ENCODE measurements around the gene GBE1.

Gene GBE1

DNA sequence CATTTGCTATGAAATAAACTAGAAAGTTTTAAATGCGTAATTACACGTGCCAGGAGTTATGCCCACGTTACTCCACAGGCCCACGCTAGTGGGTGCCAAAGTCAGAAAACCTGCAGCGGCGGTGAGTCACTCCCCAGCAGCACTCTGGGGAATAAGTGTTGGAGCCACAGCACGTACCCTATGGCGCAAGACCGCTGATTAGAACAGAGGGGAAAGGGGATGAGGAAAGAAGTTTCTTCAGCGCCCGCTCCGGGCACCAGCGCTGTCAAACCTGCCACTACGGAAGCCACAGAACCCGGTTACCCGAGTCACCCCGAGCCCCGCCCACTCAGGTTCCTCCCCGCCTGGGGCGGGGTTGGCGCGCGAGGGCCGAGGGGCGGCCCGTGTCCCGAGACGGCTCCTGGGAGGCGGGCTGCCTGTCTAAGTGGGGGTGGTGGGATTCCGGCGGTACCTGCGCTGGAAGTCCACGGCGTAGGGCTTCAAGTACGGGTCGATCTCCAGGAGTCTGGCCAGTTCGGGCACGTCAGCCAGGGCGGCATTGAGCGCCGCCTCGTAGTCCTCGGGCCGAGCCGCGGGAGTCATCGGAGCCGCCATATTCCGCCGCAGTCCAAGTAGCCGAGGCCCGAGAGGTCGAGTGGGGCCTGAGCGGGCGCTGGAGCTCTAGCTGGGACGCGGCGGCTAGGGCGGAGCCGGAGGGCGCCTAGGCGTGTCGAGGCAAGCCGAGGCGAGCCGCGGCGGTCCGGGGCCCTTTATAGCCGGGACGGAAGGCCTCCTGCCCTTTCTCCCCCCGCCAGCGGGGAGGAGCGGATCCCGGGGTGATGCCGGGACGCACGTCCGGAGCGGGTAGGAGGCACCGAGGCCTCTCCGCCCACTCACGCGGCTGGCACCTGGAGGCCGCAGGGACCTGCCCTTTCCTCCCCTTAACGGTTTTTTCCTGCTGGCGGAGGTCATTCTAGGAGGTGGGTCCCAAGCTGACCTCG lies at the start of gene GBE1:
TSS of gene GBE1 (minus strand) at position 722 of the 980 bp plus-strand sequence. CDS start at position 594, 128 bp downstream.
- Histone ChIP-seq H3K36me3 (ENCODE audit: insufficient read depth, insufficient read length, low read length) (no peaks in the 10 kb centered on the region), H3K27me3 (ENCODE audit: insufficient read depth, insufficient read length) (no peaks in the 10 kb centered on the region), H3K9ac (ENCODE audit: insufficient read length, low read depth) (peak within 1 kb of the TSS; percentile 95), H3K4me3 (ENCODE audit: insufficient read length, low read depth) (peak within 1 kb of the TSS; percentile 66), H3K4me1 (ENCODE audit: insufficient read depth, insufficient read length) (no peaks in the 10 kb centered on the region), H3K9me3 (ENCODE audit: insufficient read depth, low read length) (no peaks in the 10 kb centered on the region)
- peak; percentile 70 for DNase-seq (ENCODE audit: low read depth, low spot score)
- TF ChIP-seq YY1 (IDR thresholded peaks at IDR 0.05; ENCODE audit: insufficient read depth, insufficient read length): peak; percentile 65
- TF ChIP-seq SUZ12 (IDR thresholded peaks at IDR 0.05; ENCODE audit: extremely low read depth, insufficient read depth, insufficient read length): no peak
- no peak for TF ChIP-seq ZNF274 (IDR thresholded peaks at IDR 0.05; ENCODE audit: low read depth, low read length)

DNA sequence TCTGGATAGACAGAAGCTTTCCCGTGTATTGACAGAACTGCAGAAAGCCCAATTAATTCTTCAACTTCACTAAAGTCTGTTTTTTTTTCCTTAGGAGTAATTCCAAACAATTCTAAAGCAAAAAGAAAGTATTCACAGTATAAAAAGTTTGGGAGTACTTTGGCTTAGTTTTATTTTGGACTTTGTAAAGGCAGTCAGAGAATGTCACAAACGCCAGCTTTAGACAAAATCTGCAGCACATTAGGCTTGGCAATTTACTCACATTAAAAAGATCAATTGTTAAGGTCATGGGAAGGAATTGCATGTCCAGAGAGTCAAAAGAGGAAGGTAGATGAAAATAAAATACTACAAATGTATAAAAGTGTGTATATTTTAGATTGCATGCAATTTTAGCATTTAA lies 47.5 kb upstream of the GBE1 start:
- no peak overlapping the region for H3K9ac ChIP-seq (ENCODE audit: insufficient read length, low read depth)
- H3K4me3 ChIP-seq (ENCODE audit: insufficient read length, low read depth): no peak overlapping the region
- TF ChIP-seq ZNF274 (IDR thresholded peaks at IDR 0.05; ENCODE audit: low read depth, low read length) (no peak), SUZ12 (IDR thresholded peaks at IDR 0.05; ENCODE audit: extremely low read depth, insufficient read depth, insufficient read length) (no peak), YY1 (IDR thresholded peaks at IDR 0.05; ENCODE audit: insufficient read depth, insufficient read length) (no peak)
- no peak for DNase-seq (ENCODE audit: low read depth, low spot score)
- no peaks in the 10 kb centered on the region for H3K4me1 ChIP-seq (ENCODE audit: insufficient read depth, insufficient read length)
- no peaks in the 10 kb centered on the region for H3K36me3 ChIP-seq (ENCODE audit: insufficient read depth, insufficient read length, low read length)
- no peaks in the 10 kb centered on the region for H3K27me3 ChIP-seq (ENCODE audit: insufficient read depth, insufficient read length)
- no peaks in the 10 kb centered on the region; the same call in 1 of the 2 replicates for H3K9me3 ChIP-seq (ENCODE audit: insufficient read depth, low read length)

DNA sequence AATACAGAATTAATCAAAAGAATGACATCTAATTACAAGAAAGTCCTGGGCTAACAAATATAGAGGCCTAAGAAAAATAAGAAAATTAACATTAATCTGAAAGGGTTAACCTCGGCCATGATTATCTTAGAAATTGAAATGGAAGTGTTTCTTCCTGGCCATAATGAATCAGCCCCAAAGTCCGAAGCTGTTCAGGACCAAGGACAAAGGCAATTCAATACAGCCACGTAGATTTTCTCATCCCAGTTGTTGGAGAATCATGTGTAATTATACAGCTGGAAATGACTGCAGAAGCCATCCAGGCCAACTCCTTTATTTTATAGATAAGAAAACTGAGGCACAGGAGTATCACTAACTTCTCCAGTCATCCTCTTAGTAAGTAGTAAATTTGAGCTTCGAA lies 38.0 kb upstream of the GBE1 start:
- Histone ChIP-seq H3K4me1 (ENCODE audit: insufficient read depth, insufficient read length) (no peaks in the 10 kb centered on the region), H3K9ac (ENCODE audit: insufficient read length, low read depth) (no peak overlapping the region), H3K4me3 (ENCODE audit: insufficient read length, low read depth) (no peak overlapping the region), H3K9me3 (ENCODE audit: insufficient read depth, low read length) (no peaks in the 10 kb centered on the region), H3K27me3 (ENCODE audit: insufficient read depth, insufficient read length) (no peaks in the 10 kb centered on the region), H3K36me3 (ENCODE audit: insufficient read depth, insufficient read length, low read length) (no peaks in the 10 kb centered on the region)
- TF ChIP-seq ZNF274 (IDR thresholded peaks at IDR 0.05; ENCODE audit: low read depth, low read length) (no peak), SUZ12 (IDR thresholded peaks at IDR 0.05; ENCODE audit: extremely low read depth, insufficient read depth, insufficient read length) (no peak), YY1 (IDR thresholded peaks at IDR 0.05; ENCODE audit: insufficient read depth, insufficient read length) (no peak)
- DNase-seq (ENCODE audit: low read depth, low spot score): no peak

DNA sequence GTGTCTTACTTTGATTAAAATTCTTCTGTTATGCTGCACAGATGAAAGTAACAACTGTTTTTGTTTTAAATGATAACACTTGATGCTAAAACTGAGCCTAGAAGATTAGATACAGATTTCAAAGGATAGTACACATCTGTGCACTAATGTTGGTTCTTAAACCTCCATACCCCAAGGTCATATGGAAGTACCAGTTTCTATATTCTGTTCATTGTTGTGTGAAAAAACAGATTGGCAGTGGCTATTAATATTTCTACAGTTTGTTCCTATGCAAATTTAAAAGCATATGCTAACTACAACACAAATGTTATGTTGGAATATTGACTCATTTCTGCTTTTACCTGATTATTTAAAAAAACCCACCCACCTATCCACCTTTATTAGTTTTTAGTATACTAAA lies 32.0 kb upstream of the GBE1 start:
- H3K9ac ChIP-seq (ENCODE audit: insufficient read length, low read depth): no peak overlapping the region
- TF ChIP-seq YY1 (IDR thresholded peaks at IDR 0.05; ENCODE audit: insufficient read depth, insufficient read length) (no peak), SUZ12 (IDR thresholded peaks at IDR 0.05; ENCODE audit: extremely low read depth, insufficient read depth, insufficient read length) (no peak), ZNF274 (IDR thresholded peaks at IDR 0.05; ENCODE audit: low read depth, low read length) (no peak)
- no peaks in the 10 kb centered on the region for H3K4me1 ChIP-seq (ENCODE audit: insufficient read depth, insufficient read length)
- no peak overlapping the region for H3K4me3 ChIP-seq (ENCODE audit: insufficient read length, low read depth)
- no peaks in the 10 kb centered on the region for H3K27me3 ChIP-seq (ENCODE audit: insufficient read depth, insufficient read length)
- H3K9me3 ChIP-seq (ENCODE audit: insufficient read depth, low read length): no peaks in the 10 kb centered on the region
- DNase-seq (ENCODE audit: low read depth, low spot score): no peak
- H3K36me3 ChIP-seq (ENCODE audit: insufficient read depth, insufficient read length, low read length): no peaks in the 10 kb centered on the region

DNA sequence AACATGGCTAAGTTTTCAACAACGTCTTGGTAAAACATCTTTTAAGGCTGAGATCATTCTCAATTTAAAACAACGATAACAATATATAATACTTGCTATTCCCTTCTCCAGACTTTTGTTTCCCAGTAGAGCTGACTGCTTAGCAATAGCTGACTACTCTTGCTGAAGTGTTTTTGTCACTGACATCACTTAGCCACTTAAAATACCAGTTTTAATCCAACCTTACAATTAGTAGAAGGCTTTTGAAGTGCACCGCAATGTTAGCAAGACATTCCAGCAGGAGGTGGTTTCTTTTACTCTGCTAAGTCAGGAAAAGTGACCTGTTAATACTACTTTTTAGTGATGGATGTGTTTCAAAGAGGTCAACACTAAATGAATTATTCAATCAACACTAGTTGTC lies 28.7 kb upstream of the GBE1 start:
- H3K36me3 ChIP-seq (ENCODE audit: insufficient read depth, insufficient read length, low read length): no peaks in the 10 kb centered on the region
- H3K9me3 ChIP-seq (ENCODE audit: insufficient read depth, low read length): no peaks in the 10 kb centered on the region
- no peak for DNase-seq (ENCODE audit: low read depth, low spot score)
- no peak for TF ChIP-seq ZNF274 (IDR thresholded peaks at IDR 0.05; ENCODE audit: low read depth, low read length)
- TF ChIP-seq SUZ12 (IDR thresholded peaks at IDR 0.05; ENCODE audit: extremely low read depth, insufficient read depth, insufficient read length): no peak
- TF ChIP-seq YY1 (IDR thresholded peaks at IDR 0.05; ENCODE audit: insufficient read depth, insufficient read length): no peak
- no peaks in the 10 kb centered on the region for H3K4me1 ChIP-seq (ENCODE audit: insufficient read depth, insufficient read length)
- H3K4me3 ChIP-seq (ENCODE audit: insufficient read length, low read depth): no peak overlapping the region
- H3K9ac ChIP-seq (ENCODE audit: insufficient read length, low read depth): no peak overlapping the region
- H3K27me3 ChIP-seq (ENCODE audit: insufficient read depth, insufficient read length): no peaks in the 10 kb centered on the region

- Histone ChIP-seq H3K36me3 (ENCODE audit: insufficient read depth, insufficient read length, low read length) (no peaks in the 10 kb centered on the region), H3K9me3 (ENCODE audit: insufficient read depth, low read length) (no peaks in the 10 kb centered on the region), H3K9ac (ENCODE audit: insufficient read length, low read depth) (no peak overlapping the region), H3K27me3 (ENCODE audit: insufficient read depth, insufficient read length) (no peaks in the 10 kb centered on the region), H3K4me3 (ENCODE audit: insufficient read length, low read depth) (no peak overlapping the region), H3K4me1 (ENCODE audit: insufficient read depth, insufficient read length) (no peaks in the 10 kb centered on the region)
- DNase-seq (ENCODE audit: low read depth, low spot score): no peak
- TF ChIP-seq ZNF274 (IDR thresholded peaks at IDR 0.05; ENCODE audit: low read depth, low read length): no peak
- no peak for TF ChIP-seq SUZ12 (IDR thresholded peaks at IDR 0.05; ENCODE audit: extremely low read depth, insufficient read depth, insufficient read length)
Observed at GRCh38 chr3:81789691-81790090, 28.2 kb upstream of the GBE1 start.

DNA sequence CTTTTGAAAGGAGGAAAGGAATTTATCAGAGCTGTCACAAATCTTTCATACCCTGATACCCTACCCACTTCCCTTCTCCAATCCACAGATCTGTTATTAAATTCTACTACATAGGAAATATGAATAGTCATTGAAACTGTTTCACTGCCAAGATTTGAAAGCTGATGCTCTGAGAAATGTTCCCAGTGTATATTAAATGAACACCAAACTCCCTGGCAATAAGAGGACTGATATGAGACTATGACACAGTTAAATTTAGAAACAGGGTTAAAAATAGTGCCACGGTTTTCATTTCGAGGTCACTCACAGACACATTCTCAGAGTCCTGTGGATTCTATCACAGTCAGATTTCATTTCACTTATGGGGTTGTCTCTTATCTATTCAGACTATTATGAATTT lies 27.2 kb upstream of the GBE1 start:
- Histone ChIP-seq H3K9me3 (ENCODE audit: insufficient read depth, low read length) (no peaks in the 10 kb centered on the region), H3K4me1 (ENCODE audit: insufficient read depth, insufficient read length) (no peaks in the 10 kb centered on the region), H3K36me3 (ENCODE audit: insufficient read depth, insufficient read length, low read length) (no peaks in the 10 kb centered on the region), H3K4me3 (ENCODE audit: insufficient read length, low read depth) (no peak overlapping the region), H3K27me3 (ENCODE audit: insufficient read depth, insufficient read length) (no peaks in the 10 kb centered on the region), H3K9ac (ENCODE audit: insufficient read length, low read depth) (no peak overlapping the region)
- TF ChIP-seq SUZ12 (IDR thresholded peaks at IDR 0.05; ENCODE audit: extremely low read depth, insufficient read depth, insufficient read length) (no peak), YY1 (IDR thresholded peaks at IDR 0.05; ENCODE audit: insufficient read depth, insufficient read length) (no peak), ZNF274 (IDR thresholded peaks at IDR 0.05; ENCODE audit: low read depth, low read length) (no peak)
- no peak for DNase-seq (ENCODE audit: low read depth, low spot score)
